Esophagus muscularis mucosa (tissue), 3 donors: ENCODE results near the gene TSN.

Source experiments
- POLR2A ChIP-seq: fragments of 450-650 bp; IDR thresholded peaks from one replicate; pipeline ENCODE4 v1.6.1; 2017; ENCODE audit warnings: antibody characterized with exemption, moderate library complexity, mild to moderate bottlenecking, low read depth
- TF ChIP-seq, protein P1 (sequence below), 3 experiments: fragments of 200-600 bp in 2 of 3; fragments of 450-650 bp in 1 of 3; sonication (generic) in 2 of 3; IDR thresholded peaks; one replicate each; pipeline ENCODE4 v1.5.1; 2017 to 2019; ENCODE audit warnings: antibody characterized with exemption in 3 of 3, mild to moderate bottlenecking in 2 of 3, moderate library complexity in 1 of 3

DNA sequence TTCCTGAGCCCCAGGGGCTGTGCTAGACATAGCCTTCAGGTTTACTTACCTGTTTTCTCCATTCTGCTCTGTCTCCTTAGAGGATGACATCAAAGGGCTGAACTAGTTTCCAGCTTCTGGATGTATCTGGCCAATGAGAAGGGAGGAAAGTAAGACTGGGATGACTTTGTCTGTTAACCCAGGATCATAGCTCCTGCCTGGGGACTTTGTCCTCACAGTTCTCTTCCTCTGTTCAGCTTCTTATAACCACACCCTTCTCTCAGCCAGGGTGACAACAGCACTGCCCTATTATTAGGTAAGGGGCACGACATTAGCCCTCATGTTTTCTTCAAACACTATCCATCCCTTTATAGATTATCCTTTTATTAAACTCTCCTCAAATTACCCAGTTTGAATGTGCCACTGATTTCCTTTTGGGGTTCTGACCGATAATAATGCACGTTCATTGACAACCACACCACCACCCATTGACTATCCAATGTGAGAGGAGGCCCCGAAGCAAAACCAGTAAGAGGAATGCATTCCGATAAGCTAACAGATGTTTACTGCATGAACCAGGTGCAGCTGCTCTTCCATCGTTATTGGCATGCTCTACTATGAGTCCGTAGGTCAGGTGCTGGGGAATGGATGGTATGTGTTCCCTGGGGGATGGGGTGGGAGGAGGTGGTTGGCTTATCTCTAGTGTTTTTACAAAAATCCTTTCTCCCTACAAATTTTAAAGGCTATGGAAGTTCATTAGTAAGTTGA lies 23.5 kb downstream of the TSN start:
- TF ChIP-seq, protein P1, sequence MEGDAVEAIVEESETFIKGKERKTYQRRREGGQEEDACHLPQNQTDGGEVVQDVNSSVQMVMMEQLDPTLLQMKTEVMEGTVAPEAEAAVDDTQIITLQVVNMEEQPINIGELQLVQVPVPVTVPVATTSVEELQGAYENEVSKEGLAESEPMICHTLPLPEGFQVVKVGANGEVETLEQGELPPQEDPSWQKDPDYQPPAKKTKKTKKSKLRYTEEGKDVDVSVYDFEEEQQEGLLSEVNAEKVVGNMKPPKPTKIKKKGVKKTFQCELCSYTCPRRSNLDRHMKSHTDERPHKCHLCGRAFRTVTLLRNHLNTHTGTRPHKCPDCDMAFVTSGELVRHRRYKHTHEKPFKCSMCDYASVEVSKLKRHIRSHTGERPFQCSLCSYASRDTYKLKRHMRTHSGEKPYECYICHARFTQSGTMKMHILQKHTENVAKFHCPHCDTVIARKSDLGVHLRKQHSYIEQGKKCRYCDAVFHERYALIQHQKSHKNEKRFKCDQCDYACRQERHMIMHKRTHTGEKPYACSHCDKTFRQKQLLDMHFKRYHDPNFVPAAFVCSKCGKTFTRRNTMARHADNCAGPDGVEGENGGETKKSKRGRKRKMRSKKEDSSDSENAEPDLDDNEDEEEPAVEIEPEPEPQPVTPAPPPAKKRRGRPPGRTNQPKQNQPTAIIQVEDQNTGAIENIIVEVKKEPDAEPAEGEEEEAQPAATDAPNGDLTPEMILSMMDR (IDR thresholded peaks at IDR 0.05), result no peak
- no peak for TF ChIP-seq POLR2A
